Activated naive CD8-positive, alpha-beta T cell treated with anti-CD3 and anti-CD28 coated beads, Interleukin-2, amount 10 ng/mL, durations not matched to agents 7 days and 5 days (primary cell): Measurements from ENCODE around the gene SNN. TPM values are rescaled to one million over a fixed set of nuclear protein-coding genes. Genes with fewer than 3 reads are reported as not detected.

Source experiments
- ATAC-seq: fragments of 150-1000 bp; cut with Tn5 transposase; one replicate; pipeline ENCODE4 v1.10.0; 2021; ENCODE audit warnings: low read depth, moderate library complexity
- POLR2A ChIA-PET: fragments of 350-600 bp; sonication (Branson Sonifier 250); formaldehyde crosslinking; loops from one replicate; lab custom pipeline; 2021; ENCODE audit warnings: antibody characterized with exemption; lab: Charles Lee
- DNase-seq: peaks from one replicate; pipeline ENCODE4 v3.0.0; 2021
- H3K27ac Mint-ChIP-seq: one replicate; pipeline ENCODE4 v1.8.0; 2022; ENCODE audit warnings: mild to moderate bottlenecking, mixed read lengths
- H3K27me3 Mint-ChIP-seq: one replicate; pipeline ENCODE4 v1.8.0; 2022; ENCODE audit warnings: mild to moderate bottlenecking, moderate library complexity, mixed read lengths
- H3K36me3 Mint-ChIP-seq: one replicate; pipeline ENCODE4 v1.8.0; 2021; ENCODE audit warnings: mild to moderate bottlenecking, mixed read lengths
- H3K4me1 Mint-ChIP-seq: one replicate; pipeline ENCODE4 v1.8.0; 2021; ENCODE audit warnings: mixed read lengths
- H3K4me3 Mint-ChIP-seq: one replicate; pipeline ENCODE4 v1.8.0; 2022; ENCODE audit warnings: mild to moderate bottlenecking, moderate library complexity, mixed read lengths
- H3K9me3 Mint-ChIP-seq: one replicate; pipeline ENCODE4 v1.8.0; 2021; ENCODE audit warnings: mixed read lengths
- total RNA-seq, 2 experiments: library from RNA; stranded (reverse); gene quantifications; one replicate each; pipeline ENCODE4 v1.2.3, GENCODE V29; 2021

Gene SNN
- 10 to 100 TPM; 30.1 to 31.8 TPM for total RNA-seq

GRCh38 chr16:11667824-11668622, at the start of gene SNN:
SNN (plus strand) TSS chr16:11668455; CDS start chr16:11676060, 7,605 bp downstream.
- Mint-ChIP-seq H3K27me3 (no peaks in the 10 kb centered on the region), H3K27ac (peak within 1 kb of the TSS; percentile 96), H3K4me1 (peaks cover 53% of the 10 kb centered on the region), H3K4me3 (peak within 1 kb of the TSS; percentile 88), H3K9me3 (no peaks in the 10 kb centered on the region), H3K36me3 (peaks cover 1% of the 10 kb centered on the region)
- DNase-seq (peak; percentile 92), ATAC-seq (peak; percentile 75)
- POLR2A ChIA-PET: interaction anchor here (0.6 to 1.9 kb wide), 6 partner anchors 9 to 86 kb away, joined by 3 to 7 read pairs (median 4); partner anchors contain the start of gene TXNDC11

- peak; percentile 49 for DNase-seq
- POLR2A ChIA-PET: interaction anchor here (0.7 to 3.9 kb wide), 6 partner anchors 12 to 364 kb away, joined by 3 to 10 read pairs (median 4); partner anchors contain the start of genes LITAF and SOCS1
- peaks cover 4% of the 10 kb centered on the region for H3K36me3 Mint-ChIP-seq
- H3K27me3 Mint-ChIP-seq: no peaks in the 10 kb centered on the region
- peak overlapping the region; percentile 90 for H3K27ac Mint-ChIP-seq
- peak overlapping the region; percentile 54 for H3K4me3 Mint-ChIP-seq
- ATAC-seq: peak; percentile 61
- peaks cover 3% of the 10 kb centered on the region for H3K9me3 Mint-ChIP-seq
- peaks cover 38% of the 10 kb centered on the region for H3K4me1 Mint-ChIP-seq
These were observed 48.9 kb upstream of the SNN start for GRCh38 chr16:11619327-11619851.

GRCh38 chr16:11620243-11621003, 47.8 kb upstream of the SNN start:
- ATAC-seq: no peak
- H3K36me3 Mint-ChIP-seq: peaks cover 4% of the 10 kb centered on the region
- no peaks in the 10 kb centered on the region for H3K27me3 Mint-ChIP-seq
- H3K4me1 Mint-ChIP-seq: peaks cover 44% of the 10 kb centered on the region
- H3K9me3 Mint-ChIP-seq: peaks cover 3% of the 10 kb centered on the region
- no peak for DNase-seq
- POLR2A ChIA-PET: interaction anchor here (0.7 to 3.9 kb wide), 4 partner anchors 34 to 1176 kb away, joined by 3 to 10 read pairs (median 6); partner anchors contain the start of gene LITAF
- H3K27ac Mint-ChIP-seq: peak overlapping the region; percentile 88
- peak overlapping the region; percentile 63 for H3K4me3 Mint-ChIP-seq

- Mint-ChIP-seq H3K27me3 (no peaks in the 10 kb centered on the region), H3K36me3 (peaks cover 4% of the 10 kb centered on the region), H3K4me3 (peak overlapping the region; percentile 84), H3K27ac (peak overlapping the region; percentile 88), H3K4me1 (peaks cover 44% of the 10 kb centered on the region), H3K9me3 (peaks cover 3% of the 10 kb centered on the region)
- ATAC-seq (peak; percentile 6), DNase-seq (no peak)
- POLR2A ChIA-PET: interaction anchor here (0.8 to 3.9 kb wide), 7 partner anchors 9 to 54 kb away, joined by 3 to 20 read pairs (median 3); partner anchors contain the start of gene LITAF
These were observed 46.7 kb upstream of the SNN start for GRCh38 chr16:11621539-11621919.

GRCh38 chr16:11621920-11622651, 46.2 kb upstream of the SNN start:
- ATAC-seq: peak; percentile 77
- peak overlapping the region; percentile 84 for H3K4me3 Mint-ChIP-seq
- DNase-seq: peak; percentile 65
- H3K27ac Mint-ChIP-seq: peak overlapping the region; percentile 88
- H3K36me3 Mint-ChIP-seq: peaks cover 4% of the 10 kb centered on the region
- peaks cover 44% of the 10 kb centered on the region for H3K4me1 Mint-ChIP-seq
- peaks cover 3% of the 10 kb centered on the region for H3K9me3 Mint-ChIP-seq
- H3K27me3 Mint-ChIP-seq: no peaks in the 10 kb centered on the region
- POLR2A ChIA-PET: interaction anchor here (0.6 to 3.9 kb wide), 8 partner anchors 9 to 364 kb away, joined by 3 to 20 read pairs (median 4); partner anchors contain the start of gene LITAF

GRCh38 chr16:11624205-11624604, 44.0 kb upstream of the SNN start:
- POLR2A ChIA-PET: interaction anchor here (1.0 kb wide), 1 partner anchor 35 kb away, joined by 3 read pairs; no protein-coding TSS in a partner anchor

GRCh38 chr16:11624636-11625607, 43.3 kb upstream of the SNN start:
- Mint-ChIP-seq H3K36me3 (peaks cover 4% of the 10 kb centered on the region), H3K4me1 (peaks cover 47% of the 10 kb centered on the region), H3K4me3 (peak overlapping the region; percentile 10), H3K9me3 (peaks cover 3% of the 10 kb centered on the region), H3K27ac (peak overlapping the region; percentile 67), H3K27me3 (peaks cover 2% of the 10 kb centered on the region)
- no peak for ATAC-seq
- no peak for DNase-seq
- POLR2A ChIA-PET: interaction anchor here (1.0 kb wide), 1 partner anchor 34 kb away, joined by 3 read pairs; no protein-coding TSS in a partner anchor

More at GRCh38 chr16:11624205-11624604, 44.0 kb upstream of the SNN start:
- ATAC-seq: no peak
- no peak for DNase-seq
- Mint-ChIP-seq H3K4me3 (peak overlapping the region; percentile 19), H3K36me3 (peaks cover 4% of the 10 kb centered on the region), H3K4me1 (peaks cover 47% of the 10 kb centered on the region), H3K9me3 (peaks cover 3% of the 10 kb centered on the region), H3K27me3 (peaks cover 2% of the 10 kb centered on the region), H3K27ac (peak overlapping the region; percentile 67)

- Mint-ChIP-seq H3K9me3 (no peaks in the 10 kb centered on the region), H3K4me3 (no peak overlapping the region), H3K4me1 (peaks cover 41% of the 10 kb centered on the region), H3K36me3 (no peaks in the 10 kb centered on the region), H3K27ac (peak overlapping the region; percentile 19), H3K27me3 (peaks cover 2% of the 10 kb centered on the region)
- ATAC-seq (no peak), DNase-seq (no peak)
- POLR2A ChIA-PET: no interaction called here
These were observed 42.5 kb upstream of the SNN start for GRCh38 chr16:11625769-11626168.

GRCh38 chr16:11626657-11627291, 41.5 kb upstream of the SNN start:
- POLR2A ChIA-PET: interaction anchor here (0.6 kb wide), 1 partner anchor 18 kb away, joined by 3 read pairs; no protein-coding TSS in a partner anchor
- Mint-ChIP-seq H3K4me1 (peaks cover 36% of the 10 kb centered on the region), H3K36me3 (no peaks in the 10 kb centered on the region), H3K4me3 (no peak overlapping the region), H3K27ac (no peak overlapping the region), H3K27me3 (peaks cover 2% of the 10 kb centered on the region), H3K9me3 (no peaks in the 10 kb centered on the region)
- ATAC-seq (no peak), DNase-seq (no peak)

- POLR2A ChIA-PET: interaction anchor here (0.6 kb wide), 1 partner anchor 19 kb away, joined by 3 read pairs; no protein-coding TSS in a partner anchor
- ATAC-seq (no peak), DNase-seq (no peak)
- H3K4me3 Mint-ChIP-seq: no peak overlapping the region
- H3K27me3 Mint-ChIP-seq: peaks cover 2% of the 10 kb centered on the region
- no peaks in the 10 kb centered on the region for H3K9me3 Mint-ChIP-seq
- no peaks in the 10 kb centered on the region for H3K36me3 Mint-ChIP-seq
- peaks cover 31% of the 10 kb centered on the region for H3K4me1 Mint-ChIP-seq
- H3K27ac Mint-ChIP-seq: no peak overlapping the region
These were observed 41.0 kb upstream of the SNN start for GRCh38 chr16:11627292-11627663.

GRCh38 chr16:11627822-11628457, 40.3 kb upstream of the SNN start:
- POLR2A ChIA-PET: no interaction called here
- H3K27ac Mint-ChIP-seq: peak overlapping the region; percentile 40
- no peak for ATAC-seq

More at GRCh38 chr16:11627822-11628457, 40.3 kb upstream of the SNN start:
- Mint-ChIP-seq H3K27me3 (peaks cover 2% of the 10 kb centered on the region), H3K36me3 (no peaks in the 10 kb centered on the region), H3K9me3 (no peaks in the 10 kb centered on the region), H3K4me3 (no peak overlapping the region), H3K4me1 (peaks cover 27% of the 10 kb centered on the region)
- no peak for DNase-seq
